ENCODE measurements around the gene TBR1.

TBR1 gene

DNA sequence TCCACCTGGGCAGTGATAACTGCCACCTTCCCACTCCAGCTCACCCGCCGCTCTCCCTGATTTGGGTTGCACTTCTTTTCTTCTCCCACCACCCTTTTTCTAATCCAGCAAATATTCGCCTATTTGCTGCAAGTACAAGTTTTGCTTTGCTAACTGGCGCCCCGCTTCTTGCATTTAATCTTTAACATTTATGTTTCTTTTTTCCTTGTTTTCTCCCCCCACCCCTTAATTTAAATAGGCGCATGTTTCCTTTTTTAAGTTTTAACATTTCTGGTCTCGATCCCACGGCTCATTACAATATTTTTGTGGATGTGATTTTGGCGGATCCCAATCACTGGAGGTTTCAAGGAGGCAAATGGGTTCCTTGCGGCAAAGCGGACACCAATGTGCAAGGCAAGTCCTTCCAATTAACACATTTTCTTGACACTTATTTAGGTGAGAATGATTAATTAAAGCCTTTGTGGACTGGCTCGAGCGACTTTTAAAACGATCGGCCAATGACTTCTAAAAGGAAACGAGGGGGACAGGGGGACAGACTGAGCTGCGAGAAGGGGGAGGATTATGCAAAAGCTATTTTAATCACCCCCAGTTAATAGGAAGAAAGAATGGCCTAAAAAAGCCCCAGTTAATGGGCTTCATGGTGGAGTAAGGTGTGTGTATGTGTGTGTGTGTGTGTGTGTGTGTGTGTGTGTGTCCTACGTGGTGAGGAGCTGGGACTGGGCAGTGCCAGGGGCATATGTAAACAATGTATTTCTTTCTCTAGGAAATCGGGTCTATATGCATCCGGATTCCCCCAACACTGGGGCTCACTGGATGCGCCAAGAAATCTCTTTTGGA lies 1.6 kb downstream of the TBR1 start:
- CTCF ChIA-PET, result no interaction called here
- Histone ChIP-seq H3K4me1 (ENCODE audit: control insufficient read depth, insufficient read depth, low read length) (no peaks in the 10 kb centered on the region), H3K27ac (ENCODE audit: extremely low read depth, low read depth, low read length) (no peak overlapping the region), H3K9me3 (ENCODE audit: control insufficient read depth, insufficient read depth, low read depth, low read length) (no peaks in the 10 kb centered on the region), H3K36me3 (ENCODE audit: control insufficient read depth in 2 of 2, insufficient read depth in 1 of 2, low read length in 2 of 2) (no peaks in the 10 kb centered on the region), H3K4me3 (ENCODE audit: low read depth, low read length) (no peak overlapping the region)
- no peak for TF ChIP-seq ZNF529 (tag by site-specific recombination; IDR thresholded peaks at IDR 0.05; ENCODE audit: insufficient replicate concordance)
- TF ChIP-seq, protein P1, sequence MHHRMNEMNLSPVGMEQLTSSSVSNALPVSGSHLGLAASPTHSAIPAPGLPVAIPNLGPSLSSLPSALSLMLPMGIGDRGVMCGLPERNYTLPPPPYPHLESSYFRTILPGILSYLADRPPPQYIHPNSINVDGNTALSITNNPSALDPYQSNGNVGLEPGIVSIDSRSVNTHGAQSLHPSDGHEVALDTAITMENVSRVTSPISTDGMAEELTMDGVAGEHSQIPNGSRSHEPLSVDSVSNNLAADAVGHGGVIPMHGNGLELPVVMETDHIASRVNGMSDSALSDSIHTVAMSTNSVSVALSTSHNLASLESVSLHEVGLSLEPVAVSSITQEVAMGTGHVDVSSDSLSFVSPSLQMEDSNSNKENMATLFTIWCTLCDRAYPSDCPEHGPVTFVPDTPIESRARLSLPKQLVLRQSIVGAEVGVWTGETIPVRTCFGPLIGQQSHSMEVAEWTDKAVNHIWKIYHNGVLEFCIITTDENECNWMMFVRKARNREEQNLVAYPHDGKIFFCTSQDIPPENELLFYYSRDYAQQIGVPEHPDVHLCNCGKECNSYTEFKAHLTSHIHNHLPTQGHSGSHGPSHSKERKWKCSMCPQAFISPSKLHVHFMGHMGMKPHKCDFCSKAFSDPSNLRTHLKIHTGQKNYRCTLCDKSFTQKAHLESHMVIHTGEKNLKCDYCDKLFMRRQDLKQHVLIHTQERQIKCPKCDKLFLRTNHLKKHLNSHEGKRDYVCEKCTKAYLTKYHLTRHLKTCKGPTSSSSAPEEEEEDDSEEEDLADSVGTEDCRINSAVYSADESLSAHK (tag by site-specific recombination; IDR thresholded peaks at IDR 0.05), result no peak
- no peak for TF ChIP-seq YY1 (tag by site-specific recombination; IDR thresholded peaks at IDR 0.05)
- no peak for TF ChIP-seq SALL2 (tag by site-specific recombination; IDR thresholded peaks at IDR 0.05; ENCODE audit: borderline replicate concordance)
- TF ChIP-seq ZNF585B (tag by site-specific recombination; IDR thresholded peaks at IDR 0.05), result no peak
- no peak for TF ChIP-seq HOXC10 (CRISPR knock-in tag; IDR thresholded peaks at IDR 0.05)
- TF ChIP-seq EGR2 (tag by site-specific recombination; IDR thresholded peaks at IDR 0.05; ENCODE audit: low read depth), result no peak
- TF ChIP-seq ZNF707 (tag by site-specific recombination; IDR thresholded peaks at IDR 0.05), result no peak
- TF ChIP-seq ZBTB17 (tag by site-specific recombination; IDR thresholded peaks at IDR 0.05), result no peak
- no peak for TF ChIP-seq ZNF121 (tag by site-specific recombination; IDR thresholded peaks at IDR 0.05)
- TF ChIP-seq ZNF623 (tag by site-specific recombination; IDR thresholded peaks at IDR 0.05), result no peak
- no peak for TF ChIP-seq ZNF112 (tag by site-specific recombination; IDR thresholded peaks at IDR 0.05)
- TF ChIP-seq, protein P2, sequence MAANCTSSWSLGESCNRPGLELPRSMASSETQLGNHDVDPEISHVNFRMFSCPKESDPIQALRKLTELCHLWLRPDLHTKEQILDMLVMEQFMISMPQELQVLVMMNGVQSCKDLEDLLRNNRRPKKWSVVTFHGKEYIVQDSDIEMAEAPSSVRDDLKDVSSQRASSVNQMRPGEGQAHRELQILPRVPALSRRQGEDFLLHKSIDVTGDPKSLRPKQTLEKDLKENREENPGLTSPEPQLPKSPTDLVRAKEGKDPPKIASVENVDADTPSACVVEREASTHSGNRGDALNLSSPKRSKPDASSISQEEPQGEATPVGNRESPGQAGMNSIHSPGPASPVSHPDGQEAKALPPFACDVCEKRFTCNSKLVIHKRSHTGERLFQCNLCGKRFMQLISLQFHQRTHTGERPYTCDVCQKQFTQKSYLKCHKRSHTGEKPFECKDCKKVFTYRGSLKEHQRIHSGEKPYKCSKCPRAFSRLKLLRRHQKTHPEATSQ (tag by site-specific recombination; IDR thresholded peaks at IDR 0.05), result no peak
- no peak for TF ChIP-seq IKZF3 (tag by site-specific recombination; IDR thresholded peaks at IDR 0.05)
- TF ChIP-seq, protein P3, sequence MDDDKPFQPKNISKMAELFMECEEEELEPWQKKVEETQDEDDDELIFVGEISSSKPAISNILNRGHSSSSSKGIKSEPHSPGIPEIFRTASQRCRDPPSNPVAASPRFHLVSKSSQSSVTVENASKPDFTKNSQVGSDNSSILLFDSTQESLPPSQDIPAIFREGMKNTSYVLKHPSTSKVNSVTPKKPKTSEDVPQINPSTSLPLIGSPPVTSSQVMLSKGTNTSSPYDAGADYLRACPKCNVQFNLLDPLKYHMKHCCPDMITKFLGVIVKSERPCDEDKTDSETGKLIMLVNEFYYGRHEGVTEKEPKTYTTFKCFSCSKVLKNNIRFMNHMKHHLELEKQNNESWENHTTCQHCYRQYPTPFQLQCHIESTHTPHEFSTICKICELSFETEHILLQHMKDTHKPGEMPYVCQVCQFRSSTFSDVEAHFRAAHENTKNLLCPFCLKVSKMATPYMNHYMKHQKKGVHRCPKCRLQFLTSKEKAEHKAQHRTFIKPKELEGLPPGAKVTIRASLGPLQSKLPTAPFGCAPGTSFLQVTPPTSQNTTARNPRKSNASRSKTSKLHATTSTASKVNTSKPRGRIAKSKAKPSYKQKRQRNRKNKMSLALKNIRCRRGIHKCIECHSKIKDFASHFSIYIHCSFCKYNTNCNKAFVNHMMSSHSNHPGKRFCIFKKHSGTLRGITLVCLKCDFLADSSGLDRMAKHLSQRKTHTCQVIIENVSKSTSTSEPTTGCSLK (tag by site-specific recombination; IDR thresholded peaks at IDR 0.05), result no peak
- no peak for TF ChIP-seq OVOL3 (tag by site-specific recombination; IDR thresholded peaks at IDR 0.05)
- POLR2A ChIA-PET, result no interaction called here

DNA sequence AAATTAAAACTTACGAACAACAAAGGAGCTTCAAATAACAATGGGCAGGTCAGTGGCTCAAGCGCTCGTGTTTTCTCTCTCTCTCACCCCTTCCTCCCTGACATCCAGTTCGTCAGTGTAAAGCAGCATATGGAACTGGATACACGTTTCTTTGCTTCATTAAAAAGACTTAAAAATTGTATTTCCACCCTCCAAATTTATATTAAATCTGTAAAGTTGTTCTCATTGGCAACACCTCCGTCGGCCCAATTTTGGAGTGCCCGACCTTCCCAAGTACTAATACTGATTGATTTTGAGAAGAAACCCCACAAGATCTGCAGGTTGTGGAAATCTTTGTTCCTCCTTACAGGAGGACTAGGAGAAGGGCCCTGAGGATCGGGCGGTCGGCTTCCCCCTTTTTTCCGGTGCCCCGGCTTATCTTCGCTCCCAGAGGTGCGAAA lies 2.2 kb downstream of the TBR1 start:
- no peak for TF ChIP-seq ZNF175 (tag by site-specific recombination; IDR thresholded peaks at IDR 0.05)
- TF ChIP-seq ZNF23 (tag by site-specific recombination; IDR thresholded peaks at IDR 0.05; ENCODE audit: borderline replicate concordance), result no peak
- TF ChIP-seq, protein P4, sequence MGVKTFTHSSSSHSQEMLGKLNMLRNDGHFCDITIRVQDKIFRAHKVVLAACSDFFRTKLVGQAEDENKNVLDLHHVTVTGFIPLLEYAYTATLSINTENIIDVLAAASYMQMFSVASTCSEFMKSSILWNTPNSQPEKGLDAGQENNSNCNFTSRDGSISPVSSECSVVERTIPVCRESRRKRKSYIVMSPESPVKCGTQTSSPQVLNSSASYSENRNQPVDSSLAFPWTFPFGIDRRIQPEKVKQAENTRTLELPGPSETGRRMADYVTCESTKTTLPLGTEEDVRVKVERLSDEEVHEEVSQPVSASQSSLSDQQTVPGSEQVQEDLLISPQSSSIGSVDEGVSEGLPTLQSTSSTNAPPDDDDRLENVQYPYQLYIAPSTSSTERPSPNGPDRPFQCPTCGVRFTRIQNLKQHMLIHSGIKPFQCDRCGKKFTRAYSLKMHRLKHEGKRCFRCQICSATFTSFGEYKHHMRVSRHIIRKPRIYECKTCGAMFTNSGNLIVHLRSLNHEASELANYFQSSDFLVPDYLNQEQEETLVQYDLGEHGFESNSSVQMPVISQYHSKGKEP (tag by site-specific recombination; IDR thresholded peaks at IDR 0.05), result no peak
- TF ChIP-seq ZNF112 (tag by site-specific recombination; IDR thresholded peaks at IDR 0.05), result no peak
- TF ChIP-seq ZNF560 (tag by site-specific recombination; IDR thresholded peaks at IDR 0.05; ENCODE audit: borderline replicate concordance), result no peak
- no peak for TF ChIP-seq ZBTB1 (tag by site-specific recombination; IDR thresholded peaks at IDR 0.05)
- TF ChIP-seq ZNF521 (tag by site-specific recombination; IDR thresholded peaks at IDR 0.05), result no peak
- no peak for TF ChIP-seq KLF10 (tag by site-specific recombination; IDR thresholded peaks at IDR 0.05)
- no peak for TF ChIP-seq ZFHX2 (tag by site-specific recombination; conservative IDR thresholded peaks at IDR 0.05)
- no peak for TF ChIP-seq WT1 (tag by site-specific recombination; IDR thresholded peaks at IDR 0.05)
- TF ChIP-seq, protein P5, sequence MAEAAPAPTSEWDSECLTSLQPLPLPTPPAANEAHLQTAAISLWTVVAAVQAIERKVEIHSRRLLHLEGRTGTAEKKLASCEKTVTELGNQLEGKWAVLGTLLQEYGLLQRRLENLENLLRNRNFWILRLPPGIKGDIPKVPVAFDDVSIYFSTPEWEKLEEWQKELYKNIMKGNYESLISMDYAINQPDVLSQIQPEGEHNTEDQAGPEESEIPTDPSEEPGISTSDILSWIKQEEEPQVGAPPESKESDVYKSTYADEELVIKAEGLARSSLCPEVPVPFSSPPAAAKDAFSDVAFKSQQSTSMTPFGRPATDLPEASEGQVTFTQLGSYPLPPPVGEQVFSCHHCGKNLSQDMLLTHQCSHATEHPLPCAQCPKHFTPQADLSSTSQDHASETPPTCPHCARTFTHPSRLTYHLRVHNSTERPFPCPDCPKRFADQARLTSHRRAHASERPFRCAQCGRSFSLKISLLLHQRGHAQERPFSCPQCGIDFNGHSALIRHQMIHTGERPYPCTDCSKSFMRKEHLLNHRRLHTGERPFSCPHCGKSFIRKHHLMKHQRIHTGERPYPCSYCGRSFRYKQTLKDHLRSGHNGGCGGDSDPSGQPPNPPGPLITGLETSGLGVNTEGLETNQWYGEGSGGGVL (tag by site-specific recombination; IDR thresholded peaks at IDR 0.05), result no peak
- no peak overlapping the region for H3K4me3 ChIP-seq (ENCODE audit: low read depth, low read length)
- no peaks in the 10 kb centered on the region for H3K9me3 ChIP-seq (ENCODE audit: control insufficient read depth, insufficient read depth, low read depth, low read length)
- H3K36me3 ChIP-seq (ENCODE audit: control insufficient read depth in 2 of 2, insufficient read depth in 1 of 2, low read length in 2 of 2), result no peaks in the 10 kb centered on the region
- POLR2A ChIA-PET, result no interaction called here
- no peak overlapping the region for H3K27ac ChIP-seq (ENCODE audit: extremely low read depth, low read depth, low read length)
- CTCF ChIA-PET, result no interaction called here
- no peaks in the 10 kb centered on the region for H3K4me1 ChIP-seq (ENCODE audit: control insufficient read depth, insufficient read depth, low read length)

Data from HEK293 (cell line).